Naive B cell (primary cell): ENCODE measurements around the gene SLC16A3. TPM values are rescaled to one million over a fixed set of nuclear protein-coding genes. Genes with fewer than 3 reads are reported as not detected.

ENCODE experiments used
- ATAC-seq, 2 donors: fragments of 150-1000 bp; cut with Tn5 transposase; 2 replicates each; pipeline ENCODE4 v1.10.0; 2021; ENCODE audit warnings: low read depth in 2 of 2, mild to moderate bottlenecking in 2 of 2, moderate library complexity in 2 of 2
- DNase-seq: peaks from one replicate; pipeline ENCODE4 v3.0.0; 2022
- H3K27ac Mint-ChIP-seq, 6 donors: one replicate each; pipeline ENCODE4 v1.8.0; 2020 to 2022; ENCODE audit warnings: mild to moderate bottlenecking in 6 of 6, mixed read lengths in 6 of 6, moderate library complexity in 5 of 6, inconsistent platforms in 2 of 6
- H3K27me3 Mint-ChIP-seq, 3 donors: one replicate each; pipeline ENCODE4 v1.8.0; 2021 to 2022; ENCODE audit warnings: mixed read lengths in 3 of 3, mild to moderate bottlenecking in 1 of 3
- H3K36me3 Mint-ChIP-seq, 2 donors: one replicate each; pipeline ENCODE4 v1.8.0; 2020 to 2022; ENCODE audit warnings: mixed read lengths in 2 of 2, inconsistent platforms in 1 of 2, mild to moderate bottlenecking in 1 of 2
- H3K4me1 Mint-ChIP-seq, 3 donors: one replicate each; pipeline ENCODE4 v1.8.0; 2020 to 2022; ENCODE audit warnings: mixed read lengths in 3 of 3, inconsistent platforms in 1 of 3, mild to moderate bottlenecking in 1 of 3, moderate library complexity in 1 of 3
- H3K4me3 Mint-ChIP-seq, 8 donors: one replicate each; pipeline ENCODE4 v1.8.0; 2020 to 2022; ENCODE audit warnings: mild to moderate bottlenecking in 8 of 8, mixed read lengths in 8 of 8, moderate library complexity in 8 of 8, inconsistent platforms in 2 of 8
- H3K9me3 Mint-ChIP-seq, 7 donors: one replicate each; pipeline ENCODE4 v1.8.0; 2020 to 2022; ENCODE audit warnings: mixed read lengths in 7 of 7, mild to moderate bottlenecking in 5 of 7, inconsistent platforms in 2 of 7, moderate library complexity in 1 of 7
- polyA plus RNA-seq, 6 donors: library from polyadenylated mRNA; unstranded; fragments of 300-500 nt; fragmentation: Illumina TruSeq; gene quantifications; one replicate each; pipeline ENCODE4 v1.2.3, GENCODE V29; 2021; ENCODE audit warnings: low read depth in 6 of 6

SLC16A3 gene
- polyA plus RNA-seq, 6 donors from 2014 or later, result 1.9 to 3.6 (median 1.9) TPM

GRCh38 chr17:82278786-82279391 is 50.0 kb downstream of the SLC16A3 start:
- H3K4me1 Mint-ChIP-seq, result peaks cover 5 to 15% (median 10%) of the 10 kb centered on the region in 3 donors
- peaks cover 3 to 11% (median 5%) of the 10 kb centered on the region in 3 donors for H3K27me3 Mint-ChIP-seq
- no peaks in the 10 kb centered on the region for H3K36me3 Mint-ChIP-seq
- no peak overlapping the region for H3K27ac Mint-ChIP-seq
- no peak for ATAC-seq
- H3K4me3 Mint-ChIP-seq, result no peak overlapping the region
- H3K9me3 Mint-ChIP-seq, result no peaks in the 10 kb centered on the region
- no peak for DNase-seq

- H3K4me3 Mint-ChIP-seq, result no peak overlapping the region
- ATAC-seq (no peak), DNase-seq (no peak)
- H3K36me3 Mint-ChIP-seq, result no peaks in the 10 kb centered on the region
- peaks cover 0 to 15% (median under 1%) of the 10 kb centered on the region in 3 donors for H3K4me1 Mint-ChIP-seq
- no peaks in the 10 kb centered on the region for H3K9me3 Mint-ChIP-seq
- H3K27me3 Mint-ChIP-seq, result peaks cover 3 to 12% (median 5%) of the 10 kb centered on the region in 3 donors
- no peak overlapping the region for H3K27ac Mint-ChIP-seq
Measured at GRCh38 chr17:82280537-82280936, 51.7 kb downstream of the SLC16A3 start.

- H3K9me3 Mint-ChIP-seq, result no peaks in the 10 kb centered on the region
- H3K4me3 Mint-ChIP-seq, result no peak overlapping the region
- no peaks in the 10 kb centered on the region for H3K36me3 Mint-ChIP-seq
- ATAC-seq (no peak), DNase-seq (no peak)
- H3K27ac Mint-ChIP-seq, result peak overlapping the region in 1 of 6 donors; percentile 56
- peaks cover 3 to 12% (median 5%) of the 10 kb centered on the region in 3 donors for H3K27me3 Mint-ChIP-seq
- H3K4me1 Mint-ChIP-seq, result peaks cover 0 to 15% (median 0%) of the 10 kb centered on the region in 3 donors
Measured at GRCh38 chr17:82281076-82281475, 52.2 kb downstream of the SLC16A3 start.

- Mint-ChIP-seq H3K36me3 (no peaks in the 10 kb centered on the region), H3K9me3 (no peaks in the 10 kb centered on the region), H3K4me3 (no peak overlapping the region), H3K27me3 (peaks cover 3 to 11% (median 5%) of the 10 kb centered on the region in 3 donors), H3K27ac (peak overlapping the region in 1 of 6 donors; percentile 56), H3K4me1 (peaks cover 0 to 15% (median 0%) of the 10 kb centered on the region in 3 donors)
- ATAC-seq (no peak), DNase-seq (no peak)
Measured at GRCh38 chr17:82281502-82282238, 52.8 kb downstream of the SLC16A3 start.

GRCh38 chr17:82282239-82283207 is 53.7 kb downstream of the SLC16A3 start:
- no peaks in the 10 kb centered on the region for H3K36me3 Mint-ChIP-seq
- peaks cover 0 to 5% (median 3%) of the 10 kb centered on the region in 3 donors for H3K27me3 Mint-ChIP-seq
- no peak overlapping the region for H3K4me3 Mint-ChIP-seq
- peaks cover 0 to 15% (median 5%) of the 10 kb centered on the region in 3 donors for H3K4me1 Mint-ChIP-seq
- H3K9me3 Mint-ChIP-seq, result no peaks in the 10 kb centered on the region
- DNase-seq, result no peak
- ATAC-seq, result no peak
- H3K27ac Mint-ChIP-seq, result no peak overlapping the region

GRCh38 chr17:82283208-82283749 is 54.4 kb downstream of the SLC16A3 start:
- DNase-seq (no peak), ATAC-seq (no peak)
- H3K9me3 Mint-ChIP-seq, result no peaks in the 10 kb centered on the region
- no peak overlapping the region for H3K4me3 Mint-ChIP-seq
- H3K36me3 Mint-ChIP-seq, result no peaks in the 10 kb centered on the region
- peaks cover 0 to 5% (median 1%) of the 10 kb centered on the region in 3 donors for H3K27me3 Mint-ChIP-seq
- peaks cover 0 to 15% (median 5%) of the 10 kb centered on the region in 3 donors for H3K4me1 Mint-ChIP-seq
- H3K27ac Mint-ChIP-seq, result peak overlapping the region in 1 of 6 donors; percentile 56

GRCh38 chr17:82285141-82285540 is 56.3 kb downstream of the SLC16A3 start:
- no peak overlapping the region for H3K27ac Mint-ChIP-seq

GRCh38 chr17:82287013-82287867 is 58.4 kb downstream of the SLC16A3 start:
- DNase-seq, result no peak
- Mint-ChIP-seq H3K27ac (peak overlapping the region in 1 of 6 donors; percentile 26), H3K27me3 (peaks cover 0 to 5% (median 0%) of the 10 kb centered on the region in 3 donors), H3K4me1 (peaks cover 7 to 12% (median 10%) of the 10 kb centered on the region in 3 donors), H3K9me3 (no peaks in the 10 kb centered on the region), H3K36me3 (no peaks in the 10 kb centered on the region), H3K4me3 (peak overlapping the region in 1 of 8 donors; percentile 19)
- no peak for ATAC-seq

More at GRCh38 chr17:82285141-82285540, 56.3 kb downstream of the SLC16A3 start:
- H3K4me3 Mint-ChIP-seq, result no peak overlapping the region
- no peak for ATAC-seq
- peaks cover 0 to 5% (median 0%) of the 10 kb centered on the region in 3 donors for H3K27me3 Mint-ChIP-seq
- DNase-seq, result no peak
- no peaks in the 10 kb centered on the region for H3K9me3 Mint-ChIP-seq
- H3K4me1 Mint-ChIP-seq, result peaks cover 0 to 15% (median 5%) of the 10 kb centered on the region in 3 donors
- no peaks in the 10 kb centered on the region for H3K36me3 Mint-ChIP-seq

- H3K27me3 Mint-ChIP-seq, result peaks cover 0 to 5% (median 0%) of the 10 kb centered on the region in 3 donors
- no peak for ATAC-seq
- no peaks in the 10 kb centered on the region for H3K36me3 Mint-ChIP-seq
- no peaks in the 10 kb centered on the region for H3K9me3 Mint-ChIP-seq
- peak overlapping the region in 1 of 6 donors; percentile 90 for H3K27ac Mint-ChIP-seq
- peaks cover 7 to 16% (median 10%) of the 10 kb centered on the region in 3 donors for H3K4me1 Mint-ChIP-seq
- peak overlapping the region in 3 of 8 donors; percentile 29 to 65 (median 47) for H3K4me3 Mint-ChIP-seq
- DNase-seq, result no peak
Measured at GRCh38 chr17:82287868-82288801, 59.3 kb downstream of the SLC16A3 start.
